K562 treated with DMSO at 1 percent for 12 hours (cell line): Measurements from ENCODE around the gene FBP2. TPM values are rescaled to one million over a fixed set of nuclear protein-coding genes. Genes with fewer than 3 reads are reported as not detected.

Source experiments
- total RNA-seq: library from RNA; unstranded; fragments of 300-600 nt; gene quantifications from 2 replicates; pipeline ENCODE4 v1.2.3, GENCODE V29; 2022; ENCODE audit not compliant: insufficient read depth

Gene FBP2
- total RNA-seq, result not detected in 2 replicates

GRCh38 chr9:94593459-94594345 lies at the start of gene FBP2:
TSS of gene FBP2 (minus strand) at chr9:94593824. CDS start at chr9:94593726, 98 bp downstream.

GRCh38 chr9:94639061-94639998 lies 45.7 kb upstream of the FBP2 start, which contains the start of gene FBP1:
TSS of gene FBP1 (minus strand) at chr9:94639518. CDS start at chr9:94639310, 208 bp downstream.

GRCh38 chr9:94554439-94555331 lies 38.9 kb downstream of the FBP2 start, which contains the start of gene PCAT7:
TSS of gene PCAT7 (plus strand) at chr9:94555083.

Other genes with a start within 250 kb of the FBP2 start
- not detected in 2 replicates for gene PCAT7, start 38.7 kb downstream of the FBP2 start, total RNA-seq
- gene FBP1, start 45.7 kb upstream of the FBP2 start, total RNA-seq, result not detected in 2 replicates
- gene AOPEP, start 132.9 kb upstream of the FBP2 start, total RNA-seq, result 8.1 and 12.9 TPM in 2 replicates